Stimulated activated CD8-positive, alpha-beta memory T cell treated with anti-CD3 and anti-CD28 coated beads, Interleukin-7, amount 100 ng/mL, for 24 hours (primary cell): ENCODE results near the gene LMX1A.

Source experiments
- DNase-seq: peaks from one replicate; pipeline ENCODE4 v3.0.0-alpha.2; 2020; ENCODE audit warnings: low read depth

LMX1A gene

GRCh38 chr1:165162671-165163241 lies 193.8 kb downstream of the LMX1A start:
- no peak for DNase-seq

GRCh38 chr1:165161130-165161529 lies 195.4 kb downstream of the LMX1A start:
- no peak for DNase-seq

GRCh38 chr1:165153182-165153581 lies 203.3 kb downstream of the LMX1A start:
- no peak for DNase-seq

GRCh38 chr1:165152727-165153126 lies 203.8 kb downstream of the LMX1A start:
- no peak for DNase-seq

- no peak for DNase-seq
Observed at GRCh38 chr1:165152109-165152508, 204.4 kb downstream of the LMX1A start.
